OCI-LY1 (cell line): ENCODE data around the gene C20orf204.

Experiments
- H2AFZ ChIP-seq: fragments of 200-600 bp; sonication (generic), shearing (Covaris generic); 2 replicates; pipeline ENCODE4 v1.6.0; 2014; ENCODE audit warnings: antibody characterized with exemption, mild to moderate bottlenecking, low read length
- H3F3A ChIP-seq: fragments of 200-600 bp; sonication (generic), shearing (Covaris generic); 2 replicates; pipeline ENCODE4 v1.6.0; 2014; ENCODE audit warnings: mild to moderate bottlenecking, antibody characterized with exemption, low read length, moderate library complexity; ENCODE audit not compliant: insufficient read depth
- H3K27ac ChIP-seq: fragments of 200-600 bp; sonication (generic); 2 replicates; pipeline ENCODE4 v1.5.1; 2014; ENCODE audit warnings: low read length, mixed run types, mild to moderate bottlenecking, low read depth; ENCODE audit not compliant: poor library complexity, severe bottlenecking
- H3K27me3 ChIP-seq: fragments of 200-600 bp; sonication (generic); 2 replicates; pipeline ENCODE4 v1.6.0; 2014; ENCODE audit warnings: antibody characterized with exemption, mild to moderate bottlenecking, low read length, moderate library complexity; ENCODE audit not compliant: insufficient read depth
- H3K36me3 ChIP-seq: fragments of 200-600 bp; sonication (generic); 2 replicates; pipeline ENCODE4 v1.6.1; 2014; ENCODE audit warnings: mild to moderate bottlenecking, antibody characterized with exemption, low read length, moderate library complexity, mixed read lengths; ENCODE audit not compliant: insufficient read depth
- H3K4me1 ChIP-seq: fragments of 200-600 bp; sonication (generic); 2 replicates; pipeline ENCODE4 v1.5.1; 2014; ENCODE audit warnings: mild to moderate bottlenecking, low read length, moderate library complexity; ENCODE audit not compliant: insufficient read depth, severe bottlenecking
- H3K4me2 ChIP-seq: fragments of 200-600 bp; sonication (generic), shearing (Covaris generic); 2 replicates; pipeline ENCODE4 v1.6.1; 2014; ENCODE audit warnings: low read length
- H3K4me3 ChIP-seq: fragments of 200-600 bp; sonication (generic); 2 replicates; pipeline ENCODE4 v1.5.1; 2014; ENCODE audit warnings: low read length, low read depth, mild to moderate bottlenecking, mixed read lengths; ENCODE audit not compliant: poor library complexity, severe bottlenecking
- H3K79me2 ChIP-seq: fragments of 200-600 bp; shearing (Covaris generic); 2 replicates; pipeline ENCODE4 v1.6.1; 2016; ENCODE audit warnings: mixed run types, low read length, mixed read lengths; ENCODE audit not compliant: insufficient read depth
- H3K9ac ChIP-seq: fragments of 200-600 bp; sonication (generic), shearing (Covaris generic); 2 replicates; pipeline ENCODE4 v1.6.1; 2014; ENCODE audit warnings: mild to moderate bottlenecking, low read length, mixed read lengths
- H3K9me2 ChIP-seq: fragments of 200-600 bp; sonication (generic), shearing (Covaris generic); 2 replicates; pipeline ENCODE4 v1.6.1; 2014; ENCODE audit warnings: low read depth, mild to moderate bottlenecking, low read length, mixed read lengths
- H3K9me3 ChIP-seq: fragments of 200-600 bp; shearing (Covaris generic); 2 replicates; pipeline ENCODE4 v1.6.1; 2014; ENCODE audit warnings: low read length, mixed read lengths
- H4K20me1 ChIP-seq: fragments of 200-600 bp; sonication (generic), shearing (Covaris generic); 2 replicates; pipeline ENCODE4 v1.6.0; 2016; ENCODE audit warnings: mild to moderate bottlenecking, low read length; ENCODE audit not compliant: insufficient read depth
- EZH2 ChIP-seq: fragments of 200-600 bp; sonication (generic), shearing (Covaris generic); IDR thresholded peaks from 2 replicates; pipeline ENCODE4 v1.8.0; 2017; ENCODE audit warnings: borderline replicate concordance, mixed run types, mild to moderate bottlenecking, antibody characterized with exemption, low read length, moderate library complexity, mixed read lengths
- TF ChIP-seq, protein P1 (sequence below): fragments of 200-600 bp; sonication (generic), shearing (Covaris generic); IDR thresholded peaks from 2 replicates; pipeline ENCODE4 v1.5.1; 2017; ENCODE audit warnings: mild to moderate bottlenecking, antibody characterized with exemption, low read length, moderate library complexity, mixed read lengths

Gene C20orf204

DNA sequence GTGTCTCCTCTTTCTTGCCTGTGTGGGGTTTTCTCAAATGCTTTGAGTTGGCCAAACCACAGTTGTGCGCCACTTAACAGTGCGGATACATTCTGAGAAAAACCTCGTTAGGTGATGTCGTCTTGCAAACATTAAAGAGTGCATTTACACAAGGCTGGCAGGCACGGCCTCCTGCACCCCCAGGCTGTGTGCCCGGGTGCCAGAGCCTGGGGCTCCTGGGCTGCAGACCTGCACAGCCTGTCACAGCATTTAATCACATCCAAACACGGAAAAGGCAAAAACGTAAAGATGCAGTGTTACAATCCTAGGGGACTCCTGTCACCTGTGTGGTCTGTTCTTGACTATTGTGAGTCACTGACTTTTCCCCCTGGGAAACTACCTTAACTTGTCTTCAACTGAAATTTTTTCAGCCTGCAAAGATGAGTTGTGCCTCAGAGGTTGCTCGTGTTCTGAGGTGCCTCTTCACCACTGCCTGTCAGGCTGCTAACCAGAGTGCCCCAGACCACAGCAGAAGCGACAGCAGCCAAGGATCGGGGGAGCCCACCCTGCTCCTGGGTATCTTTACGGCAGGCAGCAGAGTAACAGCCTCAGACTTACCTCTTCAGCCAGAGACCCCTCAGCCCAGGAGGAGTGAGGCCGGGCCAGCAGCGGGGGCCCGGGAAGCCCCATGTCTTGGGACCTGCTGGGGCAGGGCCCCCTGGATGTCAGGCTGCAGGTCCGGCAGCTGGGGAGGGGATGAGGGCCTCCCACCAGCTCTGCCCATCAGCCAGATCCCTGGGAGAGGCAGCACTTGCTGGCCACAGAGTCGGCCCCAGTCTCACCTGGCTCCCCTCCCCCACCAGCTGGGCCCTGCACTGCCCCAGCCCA, 683 bp upstream of the C20orf204 start:
- Histone ChIP-seq H3K27ac (no peak overlapping the region), H3K36me3 (peaks cover 25% of the 10 kb centered on the region), H3K27me3 (no peaks in the 10 kb centered on the region), H3K4me1 (peaks cover 12% of the 10 kb centered on the region), H3K9ac (no peak overlapping the region), H2AFZ (no peak overlapping the region), H3K9me2 (no peaks in the 10 kb centered on the region), H3K4me2 (no peak overlapping the region), H3K79me2 (no peaks in the 10 kb centered on the region), H3K4me3 (no peak overlapping the region), H4K20me1 (no peaks in the 10 kb centered on the region), H3K9me3 (no peaks in the 10 kb centered on the region), H3F3A (no peaks in the 10 kb centered on the region)
- TF ChIP-seq, protein P1, sequence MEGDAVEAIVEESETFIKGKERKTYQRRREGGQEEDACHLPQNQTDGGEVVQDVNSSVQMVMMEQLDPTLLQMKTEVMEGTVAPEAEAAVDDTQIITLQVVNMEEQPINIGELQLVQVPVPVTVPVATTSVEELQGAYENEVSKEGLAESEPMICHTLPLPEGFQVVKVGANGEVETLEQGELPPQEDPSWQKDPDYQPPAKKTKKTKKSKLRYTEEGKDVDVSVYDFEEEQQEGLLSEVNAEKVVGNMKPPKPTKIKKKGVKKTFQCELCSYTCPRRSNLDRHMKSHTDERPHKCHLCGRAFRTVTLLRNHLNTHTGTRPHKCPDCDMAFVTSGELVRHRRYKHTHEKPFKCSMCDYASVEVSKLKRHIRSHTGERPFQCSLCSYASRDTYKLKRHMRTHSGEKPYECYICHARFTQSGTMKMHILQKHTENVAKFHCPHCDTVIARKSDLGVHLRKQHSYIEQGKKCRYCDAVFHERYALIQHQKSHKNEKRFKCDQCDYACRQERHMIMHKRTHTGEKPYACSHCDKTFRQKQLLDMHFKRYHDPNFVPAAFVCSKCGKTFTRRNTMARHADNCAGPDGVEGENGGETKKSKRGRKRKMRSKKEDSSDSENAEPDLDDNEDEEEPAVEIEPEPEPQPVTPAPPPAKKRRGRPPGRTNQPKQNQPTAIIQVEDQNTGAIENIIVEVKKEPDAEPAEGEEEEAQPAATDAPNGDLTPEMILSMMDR = no peak
- no peak for TF ChIP-seq EZH2

DNA sequence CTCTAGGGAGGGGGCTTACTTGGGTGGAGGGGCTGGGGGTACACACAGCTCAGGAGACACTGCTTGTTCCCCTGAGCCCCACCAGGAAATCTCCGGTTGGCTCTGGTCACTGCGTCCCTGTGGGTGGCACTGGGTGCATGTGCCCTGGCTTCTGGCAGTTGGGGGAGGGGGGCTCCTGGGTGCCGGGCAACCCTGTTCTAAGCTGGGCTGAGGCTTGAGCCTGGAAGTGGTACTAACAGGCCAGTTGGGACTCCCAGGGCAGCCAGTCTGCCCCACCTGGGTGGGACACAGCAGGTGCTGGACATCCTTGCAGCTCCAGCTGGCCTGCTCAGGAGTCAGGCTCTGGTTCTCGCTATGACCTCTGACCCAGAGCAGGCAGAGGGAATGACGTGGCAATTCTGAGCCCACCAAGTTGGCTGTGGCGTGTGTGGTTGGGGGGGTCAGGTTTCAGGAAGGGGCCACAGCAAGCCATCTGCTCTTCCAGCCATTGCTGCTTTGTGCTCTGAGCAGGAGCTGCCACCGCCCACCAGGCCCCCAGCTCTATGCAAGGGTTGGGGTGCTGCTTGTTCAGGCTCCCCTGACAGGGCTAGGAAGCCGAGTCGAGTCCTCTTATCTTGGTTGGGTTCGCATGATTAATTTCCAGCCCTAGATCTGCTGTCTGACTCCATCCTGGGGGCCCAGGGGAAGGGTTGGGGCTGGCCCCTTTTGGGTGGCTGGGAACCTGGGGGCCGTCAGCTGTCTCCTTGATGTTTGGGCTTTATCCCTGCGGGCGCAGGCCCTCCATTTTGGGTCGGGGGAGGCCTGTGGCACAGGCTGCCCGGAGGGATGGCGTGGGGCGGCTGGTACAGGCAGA, 590 bp downstream of the C20orf204 start:
- H3K4me2 ChIP-seq = no peak overlapping the region
- no peak overlapping the region for H2AFZ ChIP-seq
- 0 out of 2 replicates have a peak, but pooled peaks cover under 1% of the 10 kb centered on the region for H3K27me3 ChIP-seq
- no peaks in the 10 kb centered on the region for H3K79me2 ChIP-seq
- no peaks in the 10 kb centered on the region for H3K9me3 ChIP-seq
- H3K9me2 ChIP-seq = no peaks in the 10 kb centered on the region
- H3K4me3 ChIP-seq = no peak overlapping the region
- H3K36me3 ChIP-seq = peaks cover 18% of the 10 kb centered on the region
- no peak overlapping the region for H3K27ac ChIP-seq
- peaks cover 13% of the 10 kb centered on the region for H3K4me1 ChIP-seq
- no peaks in the 10 kb centered on the region for H3F3A ChIP-seq
- TF ChIP-seq, protein P1 = no peak
- no peak for TF ChIP-seq EZH2
- H4K20me1 ChIP-seq = no peaks in the 10 kb centered on the region
- no peak overlapping the region for H3K9ac ChIP-seq

DNA sequence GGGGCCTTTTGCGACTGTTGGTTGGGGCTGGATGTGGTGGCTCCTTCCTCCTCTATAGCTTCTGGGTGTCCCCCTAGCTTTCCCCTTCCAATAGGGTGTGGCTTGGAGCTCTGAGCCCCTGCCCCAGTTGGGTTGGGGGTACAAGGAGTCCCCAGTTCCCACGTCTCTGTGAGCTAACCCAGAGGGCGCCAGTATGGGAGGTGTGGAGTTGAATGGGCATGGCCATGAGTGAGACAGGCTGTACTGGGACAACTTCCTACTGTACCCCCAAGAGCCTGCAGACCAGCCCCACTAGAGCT, 1.2 kb downstream of the C20orf204 start:
- Histone ChIP-seq H3K9me3 (no peaks in the 10 kb centered on the region), H3K27me3 (0 out of 2 replicates have a peak, but pooled peaks cover 6% of the 10 kb centered on the region), H3K4me2 (no peak overlapping the region), H3K36me3 (peaks cover 18% of the 10 kb centered on the region), H3K9ac (no peak overlapping the region), H3K4me3 (no peak overlapping the region), H4K20me1 (no peaks in the 10 kb centered on the region), H2AFZ (no peak overlapping the region), H3F3A (no peaks in the 10 kb centered on the region), H3K9me2 (no peaks in the 10 kb centered on the region), H3K4me1 (peaks cover 19% of the 10 kb centered on the region), H3K27ac (no peak overlapping the region), H3K79me2 (no peaks in the 10 kb centered on the region)
- TF ChIP-seq, protein P1 = no peak
- no peak for TF ChIP-seq EZH2
